HG03280 (cell line): Measurements from ENCODE around the gene NLRC5.
"Not testable (repeated sequence)": the region's sequence is repeated elsewhere in the genome, so short reads cannot be mapped to it uniquely, and the experiment has no call there.

Experiments used
- ATAC-seq: cut with Tn5 transposase; IDR thresholded peaks from one replicate; pipeline ENCODE4 v1.9.1; 2021; ENCODE audit warnings: mild to moderate bottlenecking, moderate library complexity; ENCODE audit not compliant: unreplicated experiment

The NLRC5 gene

GRCh38 chr16:56999409-57000270, 10.3 kb downstream of the NLRC5 start:
- no peak for ATAC-seq

- ATAC-seq = no peak
These were observed 11.1 kb downstream of the NLRC5 start for GRCh38 chr16:57000271-57001025.

GRCh38 chr16:57001026-57001679, 11.8 kb downstream of the NLRC5 start:
- ATAC-seq = no peak

- no peak for ATAC-seq
These were observed 14.4 kb downstream of the NLRC5 start for GRCh38 chr16:57003439-57004386.

GRCh38 chr16:57004387-57005250, 15.3 kb downstream of the NLRC5 start:
- ATAC-seq = no peak

- ATAC-seq = not testable (repeated sequence)
These were observed 16.2 kb downstream of the NLRC5 start for GRCh38 chr16:57005597-57005996.

- ATAC-seq = no peak
These were observed 17.7 kb downstream of the NLRC5 start for GRCh38 chr16:57007050-57007449.

GRCh38 chr16:57007530-57007929, 18.2 kb downstream of the NLRC5 start:
- no peak for ATAC-seq

GRCh38 chr16:57008440-57008839, 19.1 kb downstream of the NLRC5 start:
- ATAC-seq = no peak

- no peak for ATAC-seq
These were observed 20.4 kb downstream of the NLRC5 start for GRCh38 chr16:57009643-57010170.

GRCh38 chr16:57012353-57012752, 23.0 kb downstream of the NLRC5 start:
- no peak for ATAC-seq

- ATAC-seq = no peak
These were observed 23.9 kb downstream of the NLRC5 start for GRCh38 chr16:57013229-57013628.

- ATAC-seq = no peak
These were observed 24.5 kb downstream of the NLRC5 start for GRCh38 chr16:57013902-57014301.

- ATAC-seq = no peak
These were observed 26.9 kb downstream of the NLRC5 start for GRCh38 chr16:57016301-57016700.

GRCh38 chr16:57016831-57017230, 27.5 kb downstream of the NLRC5 start:
- no peak for ATAC-seq

- ATAC-seq = no peak
These were observed 27.9 kb downstream of the NLRC5 start for GRCh38 chr16:57017251-57017650.

- ATAC-seq = no peak
These were observed 30.4 kb downstream of the NLRC5 start for GRCh38 chr16:57019746-57020145.

GRCh38 chr16:57020651-57021050, 31.3 kb downstream of the NLRC5 start:
- no peak for ATAC-seq

GRCh38 chr16:57021757-57022156, 32.4 kb downstream of the NLRC5 start:
- no peak for ATAC-seq
